Stimulated activated memory B cell treated with anti-CD40 and anti-IgM and Interleukin-4, amounts not matched to agents 10 μg/mL and 1 μg/mL and 100 μg/mL, for 72 hours (primary cell): ENCODE measurements around the gene EEA1.

ENCODE experiments used
- ATAC-seq: fragments of 150-1000 bp; cut with Tn5 transposase; 2 replicates; pipeline ENCODE4 v1.10.0; 2021
- H3K27ac Mint-ChIP-seq: one replicate; pipeline ENCODE4 v1.8.0; 2022; ENCODE audit warnings: mild to moderate bottlenecking, mixed read lengths
- H3K27me3 Mint-ChIP-seq: one replicate; pipeline ENCODE4 v1.8.0; 2022; ENCODE audit warnings: mixed read lengths
- H3K36me3 Mint-ChIP-seq: one replicate; pipeline ENCODE4 v1.8.0; 2022; ENCODE audit warnings: mixed read lengths
- H3K4me1 Mint-ChIP-seq: one replicate; pipeline ENCODE4 v1.8.0; 2022; ENCODE audit warnings: mixed read lengths
- H3K4me3 Mint-ChIP-seq: one replicate; pipeline ENCODE4 v1.8.0; 2022; ENCODE audit warnings: mild to moderate bottlenecking, moderate library complexity, mixed read lengths
- H3K9me3 Mint-ChIP-seq: one replicate; pipeline ENCODE4 v1.8.0; 2022; ENCODE audit warnings: mixed read lengths

The EEA1 gene

GRCh38 chr12:92947589-92948215 is 18.6 kb upstream of the EEA1 start:
- Mint-ChIP-seq H3K27me3 (no peaks in the 10 kb centered on the region), H3K4me3 (no peak overlapping the region), H3K9me3 (peaks cover 7% of the 10 kb centered on the region), H3K27ac (no peak overlapping the region), H3K36me3 (peaks cover 68% of the 10 kb centered on the region), H3K4me1 (peaks cover 33% of the 10 kb centered on the region)
- no peak for ATAC-seq

GRCh38 chr12:92945659-92946220 is 16.6 kb upstream of the EEA1 start:
- Mint-ChIP-seq H3K4me1 (peaks cover 37% of the 10 kb centered on the region), H3K9me3 (peaks cover 7% of the 10 kb centered on the region), H3K27ac (peak overlapping the region; percentile 23), H3K4me3 (no peak overlapping the region), H3K36me3 (peaks cover 56% of the 10 kb centered on the region), H3K27me3 (no peaks in the 10 kb centered on the region)
- ATAC-seq = no peak

GRCh38 chr12:92943482-92944250 is 14.6 kb upstream of the EEA1 start:
- no peak overlapping the region for H3K4me3 Mint-ChIP-seq

GRCh38 chr12:92942905-92943304 is 13.8 kb upstream of the EEA1 start:
- ATAC-seq = no peak
- Mint-ChIP-seq H3K27me3 (no peaks in the 10 kb centered on the region), H3K27ac (peak overlapping the region; percentile 89), H3K9me3 (peaks cover 3% of the 10 kb centered on the region), H3K4me3 (no peak overlapping the region), H3K36me3 (peaks cover 32% of the 10 kb centered on the region), H3K4me1 (peaks cover 27% of the 10 kb centered on the region)

More at GRCh38 chr12:92943482-92944250, 14.6 kb upstream of the EEA1 start:
- peaks cover 4% of the 10 kb centered on the region for H3K9me3 Mint-ChIP-seq
- H3K27ac Mint-ChIP-seq = peak overlapping the region; percentile 89
- H3K27me3 Mint-ChIP-seq = no peaks in the 10 kb centered on the region
- H3K4me1 Mint-ChIP-seq = peaks cover 29% of the 10 kb centered on the region
- peaks cover 35% of the 10 kb centered on the region for H3K36me3 Mint-ChIP-seq
- no peak for ATAC-seq

- Mint-ChIP-seq H3K27ac (no peak overlapping the region), H3K36me3 (peaks cover 11% of the 10 kb centered on the region), H3K9me3 (no peaks in the 10 kb centered on the region), H3K4me1 (peaks cover 21% of the 10 kb centered on the region), H3K4me3 (no peak overlapping the region), H3K27me3 (no peaks in the 10 kb centered on the region)
- no peak for ATAC-seq
Measured at GRCh38 chr12:92939116-92939515, 10.0 kb upstream of the EEA1 start.

- no peak for ATAC-seq
- no peaks in the 10 kb centered on the region for H3K9me3 Mint-ChIP-seq
- H3K4me3 Mint-ChIP-seq = no peak overlapping the region
- no peaks in the 10 kb centered on the region for H3K27me3 Mint-ChIP-seq
- peaks cover 16% of the 10 kb centered on the region for H3K4me1 Mint-ChIP-seq
- H3K27ac Mint-ChIP-seq = no peak overlapping the region
- H3K36me3 Mint-ChIP-seq = peaks cover 8% of the 10 kb centered on the region
Measured at GRCh38 chr12:92938638-92939037, 9.5 kb upstream of the EEA1 start.

- H3K4me3 Mint-ChIP-seq = no peak overlapping the region
- H3K27me3 Mint-ChIP-seq = no peaks in the 10 kb centered on the region
- H3K4me1 Mint-ChIP-seq = peaks cover 10% of the 10 kb centered on the region
- no peaks in the 10 kb centered on the region for H3K9me3 Mint-ChIP-seq
- peak; percentile 56 for ATAC-seq
- H3K36me3 Mint-ChIP-seq = peaks cover 2% of the 10 kb centered on the region
- H3K27ac Mint-ChIP-seq = no peak overlapping the region
Measured at GRCh38 chr12:92938018-92938417, 8.9 kb upstream of the EEA1 start.

- no peak for ATAC-seq
- Mint-ChIP-seq H3K4me3 (no peak overlapping the region), H3K27me3 (no peaks in the 10 kb centered on the region), H3K27ac (no peak overlapping the region), H3K9me3 (no peaks in the 10 kb centered on the region), H3K4me1 (peaks cover 9% of the 10 kb centered on the region), H3K36me3 (no peaks in the 10 kb centered on the region)
Measured at GRCh38 chr12:92933606-92934005, 4.5 kb upstream of the EEA1 start.

- Mint-ChIP-seq H3K27ac (peak overlapping the region; percentile 78), H3K4me3 (peak overlapping the region; percentile 89), H3K36me3 (no peaks in the 10 kb centered on the region), H3K9me3 (no peaks in the 10 kb centered on the region), H3K27me3 (no peaks in the 10 kb centered on the region), H3K4me1 (peaks cover 29% of the 10 kb centered on the region)
- no peak for ATAC-seq
Measured at GRCh38 chr12:92930421-92930820, 1.3 kb upstream of the EEA1 start.

- H3K4me1 Mint-ChIP-seq = peaks cover 32% of the 10 kb centered on the region
- H3K4me3 Mint-ChIP-seq = peak overlapping the region; percentile 89
- no peak for ATAC-seq
- peak overlapping the region; percentile 78 for H3K27ac Mint-ChIP-seq
- H3K36me3 Mint-ChIP-seq = peaks cover 3% of the 10 kb centered on the region
- H3K9me3 Mint-ChIP-seq = no peaks in the 10 kb centered on the region
- no peaks in the 10 kb centered on the region for H3K27me3 Mint-ChIP-seq
Measured at GRCh38 chr12:92929983-92930382, 888 bp upstream of the EEA1 start.

- peak; percentile 57 for ATAC-seq
- H3K4me3 Mint-ChIP-seq = peak overlapping the region; percentile 89
- H3K36me3 Mint-ChIP-seq = peaks cover 8% of the 10 kb centered on the region
- H3K9me3 Mint-ChIP-seq = no peaks in the 10 kb centered on the region
- H3K27ac Mint-ChIP-seq = peak overlapping the region; percentile 78
- H3K27me3 Mint-ChIP-seq = no peaks in the 10 kb centered on the region
- H3K4me1 Mint-ChIP-seq = peaks cover 42% of the 10 kb centered on the region
Measured at GRCh38 chr12:92928421-92928961, 604 bp downstream of the EEA1 start.

- Mint-ChIP-seq H3K4me1 (peaks cover 48% of the 10 kb centered on the region), H3K27me3 (no peaks in the 10 kb centered on the region), H3K9me3 (no peaks in the 10 kb centered on the region), H3K4me3 (peak overlapping the region; percentile 89), H3K36me3 (peaks cover 12% of the 10 kb centered on the region), H3K27ac (peak overlapping the region; percentile 78)
- no peak for ATAC-seq
Measured at GRCh38 chr12:92927436-92928281, 1.4 kb downstream of the EEA1 start.

- Mint-ChIP-seq H3K9me3 (no peaks in the 10 kb centered on the region), H3K4me3 (peak overlapping the region; percentile 89), H3K27ac (peak overlapping the region; percentile 78), H3K36me3 (peaks cover 16% of the 10 kb centered on the region), H3K4me1 (peaks cover 54% of the 10 kb centered on the region), H3K27me3 (no peaks in the 10 kb centered on the region)
- no peak for ATAC-seq
Measured at GRCh38 chr12:92927055-92927435, 2.0 kb downstream of the EEA1 start.

GRCh38 chr12:92926549-92926948 is 2.5 kb downstream of the EEA1 start:
- Mint-ChIP-seq H3K27ac (peak overlapping the region; percentile 78), H3K27me3 (no peaks in the 10 kb centered on the region), H3K9me3 (no peaks in the 10 kb centered on the region), H3K4me1 (peaks cover 57% of the 10 kb centered on the region), H3K36me3 (peaks cover 19% of the 10 kb centered on the region), H3K4me3 (peak overlapping the region; percentile 89)
- ATAC-seq = no peak

GRCh38 chr12:92921877-92922276 is 7.2 kb downstream of the EEA1 start:
- Mint-ChIP-seq H3K27ac (peak overlapping the region; percentile 49), H3K9me3 (no peaks in the 10 kb centered on the region), H3K4me3 (peak overlapping the region; percentile 3), H3K4me1 (peaks cover 35% of the 10 kb centered on the region), H3K27me3 (no peaks in the 10 kb centered on the region), H3K36me3 (peaks cover 19% of the 10 kb centered on the region)
- peak; percentile 87 for ATAC-seq
